ENCODE measurements around the gene HCN3. TPM values are rescaled to one million over a fixed set of nuclear protein-coding genes. Genes with fewer than 3 reads are reported as not detected.
"Not testable (repeated sequence)": the region's sequence is repeated elsewhere in the genome, so short reads cannot be mapped to it uniquely, and the experiment has no call there.

The HCN3 gene
- total RNA-seq, 3 donors from 2014 or later: 10.3 to 15.6 (median 10.8) TPM

DNA sequence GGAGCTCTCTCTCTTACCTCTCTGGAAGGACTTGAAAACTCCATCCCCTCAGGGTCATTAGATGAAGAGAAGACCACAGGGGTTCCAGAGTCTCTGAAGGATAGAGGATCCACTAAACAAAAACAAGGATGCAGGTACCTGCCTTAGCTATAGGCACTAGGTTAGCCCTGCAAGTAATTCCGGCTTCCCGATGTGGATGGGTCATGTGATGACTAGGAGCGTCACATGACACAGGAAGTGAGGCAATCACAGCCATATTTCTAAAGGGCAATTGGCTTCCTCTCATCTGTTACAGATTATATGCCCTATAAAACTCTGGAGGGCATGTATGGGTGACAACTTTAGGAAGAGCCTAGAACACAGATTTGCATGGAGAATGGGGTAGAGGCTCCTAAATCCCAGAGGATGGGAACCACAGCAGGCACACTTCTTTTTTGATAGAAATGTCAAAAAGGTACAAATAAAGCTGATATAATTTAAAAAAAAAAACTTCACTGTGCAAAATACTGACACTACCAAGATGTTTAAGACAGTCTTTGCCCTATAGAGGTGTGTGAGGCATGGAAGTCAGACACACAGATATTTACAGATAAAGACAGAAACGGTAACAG, 36.1 kb upstream of the HCN3 start:
- TF ChIP-seq, protein P1, sequence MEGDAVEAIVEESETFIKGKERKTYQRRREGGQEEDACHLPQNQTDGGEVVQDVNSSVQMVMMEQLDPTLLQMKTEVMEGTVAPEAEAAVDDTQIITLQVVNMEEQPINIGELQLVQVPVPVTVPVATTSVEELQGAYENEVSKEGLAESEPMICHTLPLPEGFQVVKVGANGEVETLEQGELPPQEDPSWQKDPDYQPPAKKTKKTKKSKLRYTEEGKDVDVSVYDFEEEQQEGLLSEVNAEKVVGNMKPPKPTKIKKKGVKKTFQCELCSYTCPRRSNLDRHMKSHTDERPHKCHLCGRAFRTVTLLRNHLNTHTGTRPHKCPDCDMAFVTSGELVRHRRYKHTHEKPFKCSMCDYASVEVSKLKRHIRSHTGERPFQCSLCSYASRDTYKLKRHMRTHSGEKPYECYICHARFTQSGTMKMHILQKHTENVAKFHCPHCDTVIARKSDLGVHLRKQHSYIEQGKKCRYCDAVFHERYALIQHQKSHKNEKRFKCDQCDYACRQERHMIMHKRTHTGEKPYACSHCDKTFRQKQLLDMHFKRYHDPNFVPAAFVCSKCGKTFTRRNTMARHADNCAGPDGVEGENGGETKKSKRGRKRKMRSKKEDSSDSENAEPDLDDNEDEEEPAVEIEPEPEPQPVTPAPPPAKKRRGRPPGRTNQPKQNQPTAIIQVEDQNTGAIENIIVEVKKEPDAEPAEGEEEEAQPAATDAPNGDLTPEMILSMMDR (IDR thresholded peaks at IDR 0.05): no peak
- Histone ChIP-seq H3K4me3 (no peak overlapping the region), H3K4me1 (ENCODE audit: low read depth) (peaks cover 30% of the 10 kb centered on the region), H3K9me3 (no peaks in the 10 kb centered on the region), H3K36me3 (ENCODE audit: low read depth) (no peaks in the 10 kb centered on the region)
- ATAC-seq (peak; percentile 68), DNase-seq (peak in 1 of 3 donors; percentile 90)
- intact Hi-C loops (cut with DNase I, micrococcal nuclease): no loop called here

DNA sequence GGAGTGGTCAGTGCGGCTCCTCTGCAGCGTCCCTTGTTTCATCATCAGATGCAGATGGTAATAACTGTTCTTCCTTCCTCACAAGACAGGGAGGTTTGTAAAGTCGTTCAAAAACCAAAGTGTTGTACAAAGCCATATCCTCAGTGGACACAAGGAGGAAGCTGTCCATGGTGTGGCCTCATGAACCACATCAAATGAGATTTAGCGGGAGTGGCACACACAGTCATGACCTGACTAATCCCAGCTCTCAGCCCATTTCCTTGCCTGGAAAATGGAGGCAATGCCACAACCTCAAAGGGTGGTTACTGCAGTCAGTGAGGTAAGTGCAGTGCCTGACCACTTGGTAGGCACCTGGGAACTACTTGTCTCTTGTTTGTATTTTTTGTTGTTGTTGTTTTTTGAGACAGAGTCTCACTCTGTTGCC, 35.4 kb upstream of the HCN3 start:
- intact Hi-C loops (cut with DNase I, micrococcal nuclease): no loop called here

DNA sequence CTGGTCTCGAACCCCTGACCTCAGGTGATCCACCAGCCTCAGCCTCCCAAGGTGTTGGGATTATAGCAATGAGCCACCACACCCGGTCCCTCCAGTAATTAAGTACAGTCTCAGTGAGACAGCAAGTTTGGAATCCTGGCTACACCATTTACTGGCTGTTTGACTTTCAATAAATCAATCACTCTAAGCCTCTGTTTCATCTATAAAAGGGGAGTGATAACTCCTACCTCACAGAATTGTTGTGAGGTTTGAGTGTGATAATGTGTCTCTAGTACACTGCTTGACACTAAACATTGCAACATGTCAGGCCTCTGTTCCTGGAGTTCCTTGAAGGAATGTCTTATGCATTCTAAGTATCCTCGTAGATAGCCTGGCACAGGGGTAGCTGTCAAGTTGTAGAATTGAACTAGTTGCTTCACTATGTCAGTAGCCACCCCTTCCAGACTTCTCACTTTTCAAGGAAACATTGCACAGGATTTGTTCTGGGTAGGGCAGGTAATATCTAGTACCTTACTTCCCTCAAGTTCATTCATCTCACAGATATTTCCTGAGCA, 34.4 kb upstream of the HCN3 start:
- Histone ChIP-seq H3K9me3 (no peaks in the 10 kb centered on the region), H3K4me3 (no peak overlapping the region), H3K4me1 (ENCODE audit: low read depth) (peaks cover 30% of the 10 kb centered on the region), H3K36me3 (ENCODE audit: low read depth) (no peaks in the 10 kb centered on the region)
- TF ChIP-seq, protein P1 (IDR thresholded peaks at IDR 0.05): no peak
- no peak for DNase-seq
- ATAC-seq: peak; percentile 11
- intact Hi-C loops (cut with DNase I, micrococcal nuclease): no loop called here

More for the DNA sequence above, 35.4 kb upstream of the HCN3 start:
- peak; percentile 38 for ATAC-seq
- peak in 1 of 3 donors; percentile 36 for DNase-seq
- Histone ChIP-seq H3K9me3 (no peaks in the 10 kb centered on the region), H3K4me3 (no peak overlapping the region), H3K4me1 (ENCODE audit: low read depth) (peaks cover 30% of the 10 kb centered on the region), H3K36me3 (ENCODE audit: low read depth) (no peaks in the 10 kb centered on the region)
- TF ChIP-seq, protein P1 (IDR thresholded peaks at IDR 0.05): no peak

DNA sequence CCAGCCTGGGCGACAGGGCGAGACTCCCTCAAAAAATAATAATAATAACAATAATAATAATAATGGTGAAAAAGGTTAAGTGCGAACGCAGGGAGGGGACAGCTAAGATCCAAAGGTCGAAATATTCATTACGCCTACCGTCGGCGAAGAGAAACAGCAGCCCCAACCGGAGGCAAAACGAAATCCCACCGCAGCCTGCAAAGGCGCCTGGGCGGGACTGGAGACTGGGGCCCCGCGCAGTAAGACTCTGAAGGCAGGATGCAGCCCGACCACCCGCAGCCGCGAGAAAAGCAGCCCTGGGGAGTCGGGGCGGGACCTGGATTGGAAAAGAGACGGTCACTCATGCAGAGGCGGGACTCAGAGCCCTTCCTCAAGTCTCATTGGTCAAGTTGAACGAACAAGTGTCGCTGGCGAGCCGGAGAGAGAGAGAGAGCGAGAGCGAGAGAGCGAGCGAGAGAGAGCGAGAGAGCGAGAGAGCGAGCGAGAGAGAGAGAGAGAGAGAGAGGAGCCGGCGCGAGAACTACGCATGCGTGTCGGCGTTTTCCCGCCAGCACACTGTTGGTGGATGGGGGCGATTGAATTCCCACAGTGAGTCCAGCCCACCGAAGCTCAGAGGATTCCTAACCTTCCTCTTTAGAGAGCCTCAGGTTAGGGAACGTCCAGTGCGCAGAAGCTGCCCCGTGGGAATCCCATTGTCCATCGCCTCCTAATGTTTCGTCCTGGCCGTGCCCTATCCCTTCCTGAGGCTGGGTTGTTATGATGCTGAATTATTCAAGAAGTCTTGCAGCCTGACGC, 32.7 kb upstream of the HCN3 start:
- TF ChIP-seq, protein P1 (IDR thresholded peaks at IDR 0.05): peak; percentile 16
- intact Hi-C loops (cut with DNase I, micrococcal nuclease): no loop called here
- no peaks in the 10 kb centered on the region for H3K9me3 ChIP-seq
- DNase-seq: peak; percentile 94 to 97 (median 97)
- H3K4me3 ChIP-seq: peak overlapping the region; percentile 48
- H3K36me3 ChIP-seq (ENCODE audit: low read depth): no peaks in the 10 kb centered on the region
- H3K4me1 ChIP-seq (ENCODE audit: low read depth): peaks cover 30% of the 10 kb centered on the region
- peak; percentile 88 for ATAC-seq

DNA sequence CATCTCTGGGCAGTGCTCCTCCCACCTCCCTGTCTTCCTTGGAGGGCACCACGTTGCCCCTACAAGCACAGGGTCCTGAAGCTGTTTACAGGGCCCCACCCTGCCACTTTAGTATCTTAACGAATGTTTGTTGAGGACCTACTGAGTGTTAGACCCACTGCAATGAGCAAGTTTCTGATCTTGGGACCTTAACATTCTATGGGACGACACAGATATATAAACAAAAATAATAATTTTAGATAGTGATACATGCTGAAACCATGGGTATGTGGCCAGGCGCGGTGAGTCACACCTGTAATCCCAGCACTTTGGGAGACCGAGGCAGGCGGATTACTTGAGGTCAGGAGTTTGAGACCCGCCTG, 32.1 kb upstream of the HCN3 start:
- TF ChIP-seq, protein P1 (IDR thresholded peaks at IDR 0.05): no peak
- ATAC-seq: no peak

DNA sequence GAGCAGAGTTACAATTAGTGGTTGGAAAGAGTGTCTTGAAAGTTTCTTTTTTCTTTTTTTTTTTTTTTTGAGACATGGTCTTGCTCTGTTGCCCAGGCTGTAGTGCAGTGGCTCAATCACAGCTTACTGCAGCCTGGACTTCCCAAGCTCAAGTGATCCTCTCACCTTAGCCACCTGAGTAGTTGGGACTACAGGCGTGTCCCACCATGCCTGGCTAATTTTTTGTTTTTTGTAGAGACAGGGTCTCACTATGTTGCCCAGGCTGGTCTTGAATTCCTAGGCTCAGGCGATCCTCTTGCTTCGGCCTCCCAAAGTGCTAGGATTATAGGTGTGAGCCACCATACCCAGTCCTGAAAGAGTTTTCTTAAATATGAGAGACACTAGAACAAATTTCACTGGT, 30.5 kb upstream of the HCN3 start:
- peaks cover 23% of the 10 kb centered on the region for H3K4me1 ChIP-seq (ENCODE audit: low read depth)
- intact Hi-C loops (cut with DNase I, micrococcal nuclease); ATAC-seq; H3K36me3 ChIP-seq (ENCODE audit: low read depth); H3K4me3 ChIP-seq; H3K9me3 ChIP-seq; DNase-seq: not testable (repeated sequence)

More for the DNA sequence above, 32.1 kb upstream of the HCN3 start:
- Histone ChIP-seq H3K4me1 (ENCODE audit: low read depth) (peaks cover 27% of the 10 kb centered on the region), H3K36me3 (ENCODE audit: low read depth) (no peaks in the 10 kb centered on the region), H3K9me3 (no peaks in the 10 kb centered on the region), H3K4me3 (peak overlapping the region; percentile 48)
- no peak for DNase-seq
- intact Hi-C loops (cut with DNase I, micrococcal nuclease): no loop called here
